SK-N-SH treated with all-trans-retinoic acid at 6 μM for 48 hours (cell line): ENCODE results near the gene BHLHA15.

Source experiments
- ATAC-seq: fragments of 200-7000 bp; cut with Tn5 transposase; 3 replicates; pipeline ENCODE4 v1.9.1; 2020; ENCODE audit warnings: mild to moderate bottlenecking, moderate library complexity
- ARNTL ChIP-seq: fragments of 450-650 bp; formaldehyde crosslinking; IDR thresholded peaks from 2 replicates; pipeline ENCODE4 v1.5.0; 2020; ENCODE audit warnings: low read depth, mild to moderate bottlenecking, moderate library complexity, borderline replicate concordance
- BACH2 ChIP-seq: fragments of 250-450 bp; sonication (Bioruptor Pico); IDR thresholded peaks from 2 replicates; pipeline ENCODE4 v1.9.0; 2021; ENCODE audit warnings: mild to moderate bottlenecking, borderline replicate concordance
- CREB5 ChIP-seq: fragments of 250-450 bp; sonication (Bioruptor Pico); IDR thresholded peaks from 2 replicates; pipeline ENCODE4 v1.5.1; 2020; ENCODE audit warnings: low read depth, mild to moderate bottlenecking, moderate library complexity
- CSDC2 ChIP-seq: fragments of 250-450 bp; sonication (Bioruptor Pico); IDR thresholded peaks from 2 replicates; pipeline ENCODE4 v1.5.0; 2020; ENCODE audit warnings: mild to moderate bottlenecking, moderate library complexity
- CSRNP3 ChIP-seq: fragments of 250-450 bp; sonication (Bioruptor Pico); IDR thresholded peaks from 2 replicates; pipeline ENCODE4 v1.5.1; 2021; ENCODE audit warnings: mild to moderate bottlenecking, moderate library complexity
- ESRRG ChIP-seq: fragments of 250-450 bp; sonication (Bioruptor Pico); IDR thresholded peaks from 2 replicates; pipeline ENCODE4 v1.6.1; 2021; ENCODE audit warnings: mild to moderate bottlenecking
- GLIS3 ChIP-seq: fragments of 250-450 bp; sonication (Bioruptor Pico); IDR thresholded peaks from 2 replicates; pipeline ENCODE4 v1.5.0; 2020; ENCODE audit warnings: mild to moderate bottlenecking, moderate library complexity
- ISL1 ChIP-seq: fragments of 250-450 bp; sonication (Bioruptor Pico); IDR thresholded peaks from 2 replicates; pipeline ENCODE4 v2.1.2; 2022; ENCODE audit warnings: mild to moderate bottlenecking, moderate library complexity
- OSR1 ChIP-seq: fragments of 250-450 bp; sonication (Bioruptor Pico); IDR thresholded peaks from 2 replicates; pipeline ENCODE4 v1.8.0; 2022; ENCODE audit warnings: moderate library complexity, mild to moderate bottlenecking, inconsistent platforms
- PATZ1 ChIP-seq: fragments of 250-450 bp; sonication (Bioruptor Pico); IDR thresholded peaks from 2 replicates; pipeline ENCODE4 v1.8.0; 2020; ENCODE audit warnings: mild to moderate bottlenecking, moderate library complexity, borderline replicate concordance
- POU6F1 ChIP-seq: fragments of 250-450 bp; sonication (Bioruptor Pico); IDR thresholded peaks from 2 replicates; pipeline ENCODE4 v1.8.0; 2021; ENCODE audit warnings: low read depth, mild to moderate bottlenecking, moderate library complexity, borderline replicate concordance
- PPARA ChIP-seq: fragments of 250-450 bp; sonication (Bioruptor Pico); IDR thresholded peaks from 2 replicates; pipeline ENCODE4 v1.5.0; 2020; ENCODE audit warnings: mild to moderate bottlenecking, borderline replicate concordance
- RARB ChIP-seq: fragments of 250-450 bp; sonication (Bioruptor Pico); IDR thresholded peaks from 2 replicates; pipeline ENCODE4 v1.8.0; 2021; ENCODE audit warnings: mild to moderate bottlenecking, moderate library complexity
- SNAI2 ChIP-seq: fragments of 250-450 bp; sonication (Bioruptor Pico); IDR thresholded peaks from 2 replicates; pipeline ENCODE4 v1.5.0; 2020; ENCODE audit warnings: mild to moderate bottlenecking, moderate library complexity
- TOX ChIP-seq: fragments of 250-450 bp; sonication (Bioruptor Pico); IDR thresholded peaks from 2 replicates; pipeline ENCODE4 v1.8.0; 2021; ENCODE audit warnings: mild to moderate bottlenecking, moderate library complexity, borderline replicate concordance
- TSHZ2 ChIP-seq: fragments of 250-450 bp; sonication (Bioruptor Pico); IDR thresholded peaks from 2 replicates; pipeline ENCODE4 v1.5.0; 2020; ENCODE audit warnings: mild to moderate bottlenecking, moderate library complexity
- ZC3H10 ChIP-seq: fragments of 250-450 bp; sonication (Bioruptor Pico); IDR thresholded peaks from 2 replicates; pipeline ENCODE4 v1.5.1; 2021; ENCODE audit warnings: mild to moderate bottlenecking, moderate library complexity
- ZFP3 ChIP-seq: fragments of 250-450 bp; sonication (Bioruptor Pico); IDR thresholded peaks from 2 replicates; pipeline ENCODE4 v1.5.0; 2020; ENCODE audit warnings: mild to moderate bottlenecking, moderate library complexity
- ZFP30 ChIP-seq: fragments of 450-650 bp; formaldehyde crosslinking; IDR thresholded peaks from 2 replicates; pipeline ENCODE4 v1.5.0; 2022; ENCODE audit warnings: mild to moderate bottlenecking, moderate library complexity
- ZNF565 ChIP-seq: fragments of 450-650 bp; formaldehyde crosslinking; conservative IDR thresholded peaks from 2 replicates; pipeline ENCODE4 v1.5.0; 2020; ENCODE audit warnings: low read depth, mild to moderate bottlenecking, moderate library complexity
- ZNF8 ChIP-seq: fragments of 450-650 bp; formaldehyde crosslinking; IDR thresholded peaks from 2 replicates; pipeline ENCODE4 v1.5.0; 2020; ENCODE audit warnings: mild to moderate bottlenecking, moderate library complexity

BHLHA15 gene

GRCh38 chr7:98232263-98232585 is 21.0 kb downstream of the BHLHA15 start:
- no peak for TF ChIP-seq POU6F1 (CRISPR knock-in tag)
- TF ChIP-seq ARNTL (CRISPR knock-in tag) = no peak
- no peak for TF ChIP-seq BACH2 (CRISPR knock-in tag)
- no peak for TF ChIP-seq ZNF8 (CRISPR knock-in tag)
- no peak for TF ChIP-seq SNAI2 (CRISPR knock-in tag)
- no peak for TF ChIP-seq ZFP30 (CRISPR knock-in tag)
- TF ChIP-seq ZC3H10 = no peak
- no peak for TF ChIP-seq ISL1
- no peak for TF ChIP-seq RARB (CRISPR knock-in tag)
- TF ChIP-seq CREB5 (CRISPR knock-in tag) = no peak
- no peak for TF ChIP-seq PPARA
- TF ChIP-seq CSRNP3 = no peak
- no peak for TF ChIP-seq CSDC2 (CRISPR knock-in tag)
- no peak for TF ChIP-seq OSR1 (CRISPR knock-in tag)
- no peak for TF ChIP-seq GLIS3
- no peak for TF ChIP-seq ZFP3 (CRISPR knock-in tag)
- no peak for TF ChIP-seq TOX
- no peak for TF ChIP-seq ESRRG (CRISPR knock-in tag)
- ATAC-seq = no peak

- TF ChIP-seq ZNF565 (CRISPR knock-in tag) = no peak
- no peak for TF ChIP-seq ZFP30 (CRISPR knock-in tag)
- no peak for TF ChIP-seq PATZ1 (CRISPR knock-in tag)
- TF ChIP-seq TSHZ2 (CRISPR knock-in tag) = no peak
- no peak for TF ChIP-seq CREB5 (CRISPR knock-in tag)
- ATAC-seq = no peak
These were observed 21.6 kb downstream of the BHLHA15 start for GRCh38 chr7:98232799-98233198.
